Left lung (tissue), 10 donors: ENCODE measurements around the gene PWWP2B. TPM values are rescaled to one million over a fixed set of nuclear protein-coding genes. Genes with fewer than 3 reads are reported as not detected.
A peak's percentile ranks its signal among the peaks of the same experiment; 100 is the strongest.

Experiments
- ATAC-seq: fragments of 200-7000 bp; cut with Tn5 transposase; one replicate; pipeline ENCODE4 v1.9.1; 2020; ENCODE audit warnings: moderate library complexity
- DNase-seq, 4 donors: peaks; one replicate each; pipeline ENCODE4 v3.0.0-alpha.2; 2013 to 2020
- H3K27ac ChIP-seq, 2 donors: fragments of 200-600 bp; sonication (generic) in 1 of 2; one replicate each; pipeline versions ENCODE4 v1.5.0 to v1.8.0; 2020 to 2021
- H3K27me3 ChIP-seq, 2 donors: fragments of 200-600 bp; sonication (generic) in 1 of 2; one replicate each; pipeline versions ENCODE4 v1.5.0 to v1.8.0; 2020 to 2021
- H3K36me3 ChIP-seq, 2 donors: fragments of 200-600 bp; sonication (generic) in 1 of 2; one replicate each; pipeline versions ENCODE4 v1.5.0 to v1.8.0; 2020 to 2021
- H3K4me1 ChIP-seq, 2 donors: fragments of 200-600 bp; one replicate each; pipeline ENCODE4 v1.8.0; 2021
- H3K4me3 ChIP-seq, 2 donors: fragments of 200-600 bp; sonication (generic) in 1 of 2; one replicate each; pipeline versions ENCODE4 v1.5.0 to v1.8.0; 2020 to 2021; ENCODE audit warnings: mild to moderate bottlenecking in 1 of 2
- H3K9me3 ChIP-seq, 2 donors: fragments of 200-600 bp; sonication (generic) in 1 of 2; one replicate each; pipeline versions ENCODE4 v1.5.0 to v1.8.0; 2020 to 2021
- CTCF ChIP-seq, 2 donors: fragments of 200-600 bp; sonication (generic) in 1 of 2; IDR thresholded peaks; one replicate each; pipeline versions ENCODE4 v1.5.0 to v1.8.0; 2021; ENCODE audit warnings: antibody characterized with exemption in 2 of 2
- intact Hi-C, 2 donors: fragments of 100-400 bp; cut with DNase I; formaldehyde crosslinking; loops; one replicate each; pipeline versions ENCODE4 v1.11.2 to v1.14.2; 2022
- polyA plus RNA-seq, 6 donors: library from polyadenylated mRNA; unstranded; fragments of 120-200 nt; gene quantifications; one replicate each; pipeline ENCODE4 v1.2.1, GENCODE V29; 2013; ENCODE audit not compliant: insufficient read length in 6 of 6
- total RNA-seq, 2 donors: library from RNA; stranded (reverse); fragmentation: NEBNext Ultra II Directional; extraction: Animal tissue kit (Norgen Biotek cat#: 25700); gene quantifications; one replicate each; pipeline ENCODE4 v1.2.1, GENCODE V29; 2021
- donor health status: DM: no; HTN: yes; CAD: no.
- donor health status: DM: no; HTN: no; CAD: no.

PWWP2B gene
- total and polyA plus RNA-seq, 8 donors: 8.4 to 23.2 (median 11.0) TPM

- no peaks in the 10 kb centered on the region for H3K9me3 ChIP-seq
- no peak for ATAC-seq
- no peaks in the 10 kb centered on the region for H3K27me3 ChIP-seq
- intact Hi-C loops: loop anchor here in 1 of 2 donors (5.0 kb wide), 1 partner anchor 62 kb away; no protein-coding TSS in a partner anchor
- H3K4me1 ChIP-seq: peaks cover 29 to 70% of the 10 kb centered on the region in 2 donors
- no peaks in the 10 kb centered on the region for H3K36me3 ChIP-seq
- peak in 1 of 4 donors; percentile 71 for DNase-seq
- TF ChIP-seq CTCF (IDR thresholded peaks at IDR 0.05): no peak
- no peak overlapping the region for H3K4me3 ChIP-seq
- no peak overlapping the region for H3K27ac ChIP-seq
These were observed 52.8 kb downstream of the PWWP2B start for GRCh38 chr10:132449811-132450181.

GRCh38 chr10:132450466-132450824 is 53.4 kb downstream of the PWWP2B start:
- peak in 1 of 4 donors; percentile 74 for DNase-seq
- intact Hi-C loops: loop anchor here in 1 of 2 donors (5.0 kb wide), 1 partner anchor 63 kb away; no protein-coding TSS in a partner anchor
- H3K9me3 ChIP-seq: no peaks in the 10 kb centered on the region
- no peaks in the 10 kb centered on the region for H3K27me3 ChIP-seq
- no peak for TF ChIP-seq CTCF (IDR thresholded peaks at IDR 0.05)
- H3K4me1 ChIP-seq: peaks cover 28 to 64% of the 10 kb centered on the region in 2 donors
- no peaks in the 10 kb centered on the region for H3K36me3 ChIP-seq
- peak overlapping the region in 1 of 2 donors; percentile 33 for H3K27ac ChIP-seq
- no peak for ATAC-seq
- H3K4me3 ChIP-seq: no peak overlapping the region

GRCh38 chr10:132450825-132451505 is 54.0 kb downstream of the PWWP2B start:
- H3K4me1 ChIP-seq: peaks cover 28 to 58% of the 10 kb centered on the region in 2 donors
- TF ChIP-seq CTCF (IDR thresholded peaks at IDR 0.05): no peak
- DNase-seq: peak in 1 of 4 donors; percentile 63
- peak overlapping the region in 1 of 2 donors; percentile 33 for H3K27ac ChIP-seq
- H3K36me3 ChIP-seq: no peaks in the 10 kb centered on the region
- ATAC-seq: no peak
- no peaks in the 10 kb centered on the region for H3K27me3 ChIP-seq
- H3K9me3 ChIP-seq: no peaks in the 10 kb centered on the region
- intact Hi-C loops: loop anchor here in 1 of 2 donors (5.0 kb wide), 1 partner anchor 64 kb away; no protein-coding TSS in a partner anchor
- H3K4me3 ChIP-seq: no peak overlapping the region

- intact Hi-C loops: loop anchor here in 1 of 2 donors (5.0 kb wide), 1 partner anchor 64 kb away; no protein-coding TSS in a partner anchor
- Histone ChIP-seq H3K27ac (no peak overlapping the region), H3K4me1 (peaks cover 26 to 51% of the 10 kb centered on the region in 2 donors), H3K9me3 (no peaks in the 10 kb centered on the region), H3K27me3 (no peaks in the 10 kb centered on the region), H3K4me3 (no peak overlapping the region), H3K36me3 (no peaks in the 10 kb centered on the region)
- ATAC-seq (no peak), DNase-seq (peak in 1 of 4 donors; percentile 85)
- TF ChIP-seq CTCF (IDR thresholded peaks at IDR 0.05): no peak
These were observed 54.7 kb downstream of the PWWP2B start for GRCh38 chr10:132451506-132452215.

- DNase-seq: peak in 1 of 4 donors; percentile 81
These were observed 55.2 kb downstream of the PWWP2B start for GRCh38 chr10:132452216-132452650.

More at GRCh38 chr10:132452216-132452650, 55.2 kb downstream of the PWWP2B start:
- H3K36me3 ChIP-seq: no peaks in the 10 kb centered on the region
- H3K4me3 ChIP-seq: no peak overlapping the region
- intact Hi-C loops: loop anchor here in 1 of 2 donors (5.0 kb wide), 1 partner anchor 65 kb away; no protein-coding TSS in a partner anchor
- peaks cover 20 to 46% of the 10 kb centered on the region in 2 donors for H3K4me1 ChIP-seq
- peak; percentile 0 for ATAC-seq
- H3K27ac ChIP-seq: peak overlapping the region in 1 of 2 donors; percentile 35
- TF ChIP-seq CTCF (IDR thresholded peaks at IDR 0.05): no peak
- no peaks in the 10 kb centered on the region for H3K9me3 ChIP-seq
- peaks cover 0 to under 1% of the 10 kb centered on the region in 2 donors for H3K27me3 ChIP-seq
